Activated CD8-positive, alpha-beta T cell treated with anti-CD3 and anti-CD28 coated beads for 36 hours (primary cell): ENCODE measurements around the gene TRPV4. TPM values are rescaled to one million over a fixed set of nuclear protein-coding genes. Genes with fewer than 3 reads are reported as not detected.

Experiments
- ATAC-seq: fragments of 200-7000 bp; cut with Tn5 transposase; one replicate; pipeline ENCODE4 v1.10.0; 2021; ENCODE audit warnings: mild to moderate bottlenecking, moderate library complexity
- CTCF ChIA-PET: fragments of 350-600 bp; sonication (Branson Sonifier 250); formaldehyde crosslinking; loops from one replicate; lab custom pipeline; 2021; ENCODE audit warnings: antibody characterized with exemption; lab: Charles Lee
- POLR2A ChIA-PET: fragments of 350-600 bp; sonication (Branson Sonifier 250); formaldehyde crosslinking; loops from one replicate; lab custom pipeline; 2021; ENCODE audit warnings: antibody characterized with exemption; lab: Charles Lee
- DNase-seq: peaks from one replicate; pipeline ENCODE4 v3.0.0-alpha.2; 2020
- H3K27ac Mint-ChIP-seq: one replicate; pipeline ENCODE4 v1.8.0; 2021; ENCODE audit warnings: mild to moderate bottlenecking, mixed read lengths
- H3K27me3 Mint-ChIP-seq: one replicate; pipeline ENCODE4 v1.8.0; 2021; ENCODE audit warnings: mixed read lengths
- H3K36me3 Mint-ChIP-seq: one replicate; pipeline ENCODE4 v1.8.0; 2021; ENCODE audit warnings: low read depth, mixed read lengths
- H3K4me1 Mint-ChIP-seq: one replicate; pipeline ENCODE4 v1.8.0; 2021; ENCODE audit warnings: low read depth, mixed read lengths
- H3K4me3 Mint-ChIP-seq: one replicate; pipeline ENCODE4 v1.8.0; 2021; ENCODE audit warnings: mild to moderate bottlenecking, moderate library complexity, mixed read lengths
- H3K9me3 Mint-ChIP-seq: one replicate; pipeline ENCODE4 v1.8.0; 2021; ENCODE audit warnings: mixed read lengths
- intact Hi-C: fragments of 100-400 bp; cut with micrococcal nuclease; formaldehyde crosslinking; loops from one replicate; pipeline ENCODE4 v1.10.0; 2022
- total RNA-seq, 2 experiments: library from RNA; stranded (reverse); gene quantifications; one replicate each; pipeline ENCODE4 v1.2.3, GENCODE V29; 2021
- TF ChIP-seq, protein P1 (sequence below): fragments of 200-600 bp; IDR thresholded peaks from one replicate; pipeline ENCODE4 v1.8.0; 2022; ENCODE audit warnings: antibody characterized with exemption, mild to moderate bottlenecking

TRPV4 gene
- total RNA-seq, 2 experiments from 2014 or later: not detected

DNA sequence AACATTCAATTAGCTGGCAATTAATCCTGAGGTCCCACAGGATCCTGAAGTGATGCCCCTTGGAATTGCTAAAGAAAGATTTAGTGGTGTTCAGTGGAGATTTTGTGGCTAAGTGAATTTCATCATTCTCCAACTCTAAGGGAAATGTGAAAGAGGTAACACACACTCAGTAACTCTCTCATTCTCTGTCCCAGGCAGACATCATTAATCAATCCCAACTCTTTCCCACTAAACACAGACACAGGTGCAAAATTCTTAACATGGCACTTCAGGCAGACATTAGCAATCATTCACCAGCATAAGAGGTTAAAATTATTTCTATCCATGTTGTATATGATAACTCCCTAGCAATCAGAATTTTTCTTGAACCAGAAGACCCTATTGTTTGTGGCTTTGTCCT is 40.2 kb downstream of the TRPV4 start:
- Mint-ChIP-seq H3K36me3 (no peaks in the 10 kb centered on the region), H3K4me3 (no peak overlapping the region), H3K9me3 (no peaks in the 10 kb centered on the region), H3K4me1 (no peaks in the 10 kb centered on the region), H3K27ac (no peak overlapping the region), H3K27me3 (peaks cover 2% of the 10 kb centered on the region)
- intact Hi-C loops: no loop called here
- POLR2A ChIA-PET: no interaction called here
- TF ChIP-seq, protein P1, sequence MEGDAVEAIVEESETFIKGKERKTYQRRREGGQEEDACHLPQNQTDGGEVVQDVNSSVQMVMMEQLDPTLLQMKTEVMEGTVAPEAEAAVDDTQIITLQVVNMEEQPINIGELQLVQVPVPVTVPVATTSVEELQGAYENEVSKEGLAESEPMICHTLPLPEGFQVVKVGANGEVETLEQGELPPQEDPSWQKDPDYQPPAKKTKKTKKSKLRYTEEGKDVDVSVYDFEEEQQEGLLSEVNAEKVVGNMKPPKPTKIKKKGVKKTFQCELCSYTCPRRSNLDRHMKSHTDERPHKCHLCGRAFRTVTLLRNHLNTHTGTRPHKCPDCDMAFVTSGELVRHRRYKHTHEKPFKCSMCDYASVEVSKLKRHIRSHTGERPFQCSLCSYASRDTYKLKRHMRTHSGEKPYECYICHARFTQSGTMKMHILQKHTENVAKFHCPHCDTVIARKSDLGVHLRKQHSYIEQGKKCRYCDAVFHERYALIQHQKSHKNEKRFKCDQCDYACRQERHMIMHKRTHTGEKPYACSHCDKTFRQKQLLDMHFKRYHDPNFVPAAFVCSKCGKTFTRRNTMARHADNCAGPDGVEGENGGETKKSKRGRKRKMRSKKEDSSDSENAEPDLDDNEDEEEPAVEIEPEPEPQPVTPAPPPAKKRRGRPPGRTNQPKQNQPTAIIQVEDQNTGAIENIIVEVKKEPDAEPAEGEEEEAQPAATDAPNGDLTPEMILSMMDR: no peak
- CTCF ChIA-PET: no interaction called here
- DNase-seq: no peak
- ATAC-seq: no peak

DNA sequence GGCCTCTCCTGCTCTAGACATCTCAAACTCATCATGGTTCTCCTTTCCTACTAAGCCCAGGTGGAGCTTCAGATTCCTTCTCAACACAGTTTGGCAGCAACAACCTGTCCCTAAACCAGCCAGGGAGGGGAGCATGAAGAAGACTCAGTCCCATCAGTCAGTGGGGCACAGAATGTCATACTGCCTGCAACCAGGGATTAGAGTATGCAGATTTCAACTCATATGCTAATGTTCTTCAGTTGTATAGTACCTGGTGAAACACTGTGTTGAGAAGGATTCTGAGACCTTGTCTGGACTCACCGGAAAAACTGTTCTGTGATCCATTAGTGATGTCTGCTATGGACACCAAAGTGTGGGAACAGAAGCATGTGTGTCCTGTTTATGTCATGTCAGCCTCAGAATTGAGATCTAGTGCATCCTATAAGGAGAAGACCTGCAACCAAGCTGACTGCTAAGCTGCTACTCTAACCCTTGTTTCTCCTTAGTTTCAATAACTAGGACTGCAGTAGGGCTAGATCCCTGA is 43.6 kb downstream of the TRPV4 start:
- H3K4me1 Mint-ChIP-seq: no peaks in the 10 kb centered on the region
- H3K27me3 Mint-ChIP-seq: peaks cover 2% of the 10 kb centered on the region
- ATAC-seq (no peak), DNase-seq (no peak)
- H3K4me3 Mint-ChIP-seq: no peak overlapping the region
- TF ChIP-seq, protein P1: no peak
- no peaks in the 10 kb centered on the region for H3K36me3 Mint-ChIP-seq
- intact Hi-C loops: no loop called here
- no peaks in the 10 kb centered on the region for H3K9me3 Mint-ChIP-seq
- ChIA-PET CTCF (interaction anchor here (1.7 to 2.3 kb wide), 2 partner anchors 14 to 15 kb away, joined by 4 to 8 read pairs; no protein-coding TSS in a partner anchor), POLR2A (no interaction called here)
- no peak overlapping the region for H3K27ac Mint-ChIP-seq

DNA sequence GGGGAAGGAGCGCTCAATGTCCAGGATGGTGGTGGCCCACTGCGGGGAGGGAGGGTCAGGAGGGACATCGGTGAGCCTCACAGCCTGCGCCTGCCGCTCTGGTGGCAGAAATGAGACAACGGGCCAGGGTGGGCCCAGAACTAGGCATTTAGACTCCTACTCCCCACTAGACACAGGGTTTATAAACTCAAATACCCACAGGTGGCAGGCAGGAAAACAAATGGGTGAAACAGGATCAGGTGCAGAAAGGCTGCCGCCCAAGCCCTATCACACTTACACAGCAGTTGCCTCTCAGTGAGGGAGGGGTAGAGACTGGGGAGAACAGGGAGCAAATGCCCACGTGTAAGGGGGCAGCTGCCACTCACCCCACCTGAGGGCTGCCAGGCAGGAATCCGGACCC is 46.4 kb downstream of the TRPV4 start:
- TF ChIP-seq, protein P1: no peak
- Mint-ChIP-seq H3K4me1 (no peaks in the 10 kb centered on the region), H3K36me3 (no peaks in the 10 kb centered on the region), H3K27ac (no peak overlapping the region), H3K9me3 (no peaks in the 10 kb centered on the region), H3K27me3 (peaks cover 2% of the 10 kb centered on the region), H3K4me3 (no peak overlapping the region)
- POLR2A ChIA-PET: interaction anchor here (1.2 kb wide), 1 partner anchor 42 kb away, joined by 3 read pairs; no protein-coding TSS in a partner anchor
- DNase-seq (no peak), ATAC-seq (no peak)
- intact Hi-C loops: no loop called here
- CTCF ChIA-PET: no interaction called here

DNA sequence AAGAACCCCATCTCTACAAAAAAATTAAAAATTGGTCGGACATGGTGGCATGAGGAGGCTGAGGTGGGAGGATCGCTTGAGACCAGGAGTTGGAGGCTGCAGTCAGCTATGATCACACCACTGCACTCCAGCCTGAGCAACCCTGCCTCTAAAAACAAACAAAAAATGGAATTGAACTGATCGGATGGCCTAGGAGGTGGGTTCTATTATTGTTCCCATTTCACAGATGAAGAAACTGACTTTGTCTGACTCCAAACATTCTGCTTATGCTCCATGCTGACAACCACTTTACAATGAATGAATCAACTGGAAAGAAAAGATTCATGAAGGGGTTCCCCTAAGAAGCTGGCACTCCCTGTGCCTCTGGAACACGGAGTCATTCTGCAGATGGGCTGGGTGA is 47.3 kb downstream of the TRPV4 start:
- no peaks in the 10 kb centered on the region for H3K4me1 Mint-ChIP-seq
- POLR2A ChIA-PET: no interaction called here
- H3K27me3 Mint-ChIP-seq: peaks cover 2% of the 10 kb centered on the region
- no peak overlapping the region for H3K27ac Mint-ChIP-seq
- intact Hi-C loops: no loop called here
- no peak overlapping the region for H3K4me3 Mint-ChIP-seq
- ATAC-seq (no peak), DNase-seq (no peak)
- CTCF ChIA-PET: interaction anchor here (1.1 to 2.3 kb wide), 2 partner anchors 11 to 60 kb away, joined by 3 to 8 read pairs; no protein-coding TSS in a partner anchor
- TF ChIP-seq, protein P1: no peak
- H3K36me3 Mint-ChIP-seq: no peaks in the 10 kb centered on the region
- H3K9me3 Mint-ChIP-seq: no peaks in the 10 kb centered on the region

DNA sequence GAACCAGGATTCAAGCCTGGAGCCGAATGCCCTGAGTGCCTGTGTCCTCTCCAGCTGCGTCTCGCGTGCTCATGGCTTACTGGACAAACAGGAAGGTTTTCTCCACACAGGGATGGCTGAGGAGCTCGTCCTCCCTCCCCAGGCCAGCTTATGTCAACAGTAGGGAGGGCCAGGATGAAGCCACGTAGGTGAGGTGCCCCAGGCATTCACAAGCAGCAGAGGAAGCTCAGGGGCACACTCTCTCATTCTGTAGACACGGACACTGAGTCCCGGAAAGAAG is 49.3 kb downstream of the TRPV4 start:
- no peaks in the 10 kb centered on the region for H3K9me3 Mint-ChIP-seq
- H3K4me1 Mint-ChIP-seq: no peaks in the 10 kb centered on the region
- TF ChIP-seq, protein P1: no peak
- no peak overlapping the region for H3K27ac Mint-ChIP-seq
- POLR2A ChIA-PET: no interaction called here
- intact Hi-C loops: no loop called here
- ATAC-seq (no peak), DNase-seq (no peak)
- CTCF ChIA-PET: no interaction called here
- no peak overlapping the region for H3K4me3 Mint-ChIP-seq
- no peaks in the 10 kb centered on the region for H3K36me3 Mint-ChIP-seq
- H3K27me3 Mint-ChIP-seq: peaks cover 2% of the 10 kb centered on the region
